Skeletal muscle tissue (tissue), 4 donors: ENCODE data around the gene CEP112. TPM values are rescaled to one million over a fixed set of nuclear protein-coding genes. Genes with fewer than 3 reads are reported as not detected.
"Not testable (repeated sequence)": the region's sequence is repeated elsewhere in the genome, so short reads cannot be mapped to it uniquely, and the experiment has no call there.

Experiments used
- H3K27ac ChIP-seq: one replicate; pipeline ENCODE4 v1.7.0; 2013; ENCODE audit warnings: mild to moderate bottlenecking, low read depth, low read length, inconsistent platforms
- H3K27me3 ChIP-seq, 3 donors: one replicate each; pipeline ENCODE4 v1.7.0; 2013; ENCODE audit warnings: low read length in 3 of 3; ENCODE audit not compliant: control insufficient read depth in 3 of 3, insufficient read depth in 3 of 3
- H3K36me3 ChIP-seq, 3 donors: one replicate each; pipeline ENCODE4 v1.7.0; 2013; ENCODE audit warnings: low read length in 3 of 3; ENCODE audit not compliant: control insufficient read depth in 3 of 3, insufficient read depth in 3 of 3
- H3K4me1 ChIP-seq, 3 donors: one replicate each; pipeline ENCODE4 v1.7.0; 2013; ENCODE audit warnings: low read length in 3 of 3, mild to moderate bottlenecking in 3 of 3; ENCODE audit not compliant: control insufficient read depth in 3 of 3, insufficient read depth in 3 of 3
- H3K4me3 ChIP-seq, 3 donors: one replicate each; pipeline ENCODE4 v1.7.0; 2013; ENCODE audit warnings: low read length in 3 of 3
- H3K9ac ChIP-seq, 3 donors: one replicate each; pipeline ENCODE4 v1.7.0; 2013; ENCODE audit warnings: low read length in 3 of 3, mild to moderate bottlenecking in 3 of 3, moderate library complexity in 2 of 3, low read depth in 1 of 3
- H3K9me3 ChIP-seq, 3 donors: one replicate each; pipeline ENCODE4 v1.7.0; 2013; ENCODE audit warnings: low read length in 3 of 3; ENCODE audit not compliant: control insufficient read depth in 3 of 3
- total RNA-seq: library from RNA; depleted of rRNA; stranded (reverse); fragments of >200 nt; gene quantifications from one replicate; pipeline ENCODE4 v1.2.3, GENCODE V29; 2014
- donor health status: Osteomylitis.

The CEP112 gene
- total RNA-seq, 1 donor from 2014 or later, result 16.2 TPM

- H3K4me3 ChIP-seq, result no peak overlapping the region
- no peak overlapping the region for H3K9ac ChIP-seq
- H3K27me3 ChIP-seq, result no peaks in the 10 kb centered on the region
- H3K27ac ChIP-seq, result no peak overlapping the region
- H3K36me3 ChIP-seq, result peaks cover 0 to 2% (median 0%) of the 10 kb centered on the region in 3 donors
- peaks cover 0 to 4% (median 0%) of the 10 kb centered on the region in 3 donors for H3K4me1 ChIP-seq
- H3K9me3 ChIP-seq, result no peaks in the 10 kb centered on the region
These were observed 503.6 kb downstream of the CEP112 start for GRCh38 chr17:65688307-65688706.

- no peak overlapping the region for H3K9ac ChIP-seq
- H3K9me3 ChIP-seq, result no peaks in the 10 kb centered on the region
- no peaks in the 10 kb centered on the region for H3K27me3 ChIP-seq
- peaks cover 0 to 4% (median 0%) of the 10 kb centered on the region in 3 donors for H3K4me1 ChIP-seq
- no peak overlapping the region for H3K4me3 ChIP-seq
- H3K36me3 ChIP-seq, result peaks cover 0 to 2% (median 0%) of the 10 kb centered on the region in 3 donors
- no peak overlapping the region for H3K27ac ChIP-seq
These were observed 506.8 kb downstream of the CEP112 start for GRCh38 chr17:65685110-65685509.

- H3K36me3 ChIP-seq, result peaks cover 0 to 2% (median 0%) of the 10 kb centered on the region in 3 donors
- H3K9me3 ChIP-seq, result no peaks in the 10 kb centered on the region
- no peak overlapping the region for H3K9ac ChIP-seq
These were observed 507.3 kb downstream of the CEP112 start for GRCh38 chr17:65684631-65685030.

GRCh38 chr17:65683428-65683827, 508.5 kb downstream of the CEP112 start:
- no peaks in the 10 kb centered on the region for H3K9me3 ChIP-seq
- peaks cover 0 to 2% (median 0%) of the 10 kb centered on the region in 3 donors for H3K36me3 ChIP-seq
- no peak overlapping the region for H3K4me3 ChIP-seq
- H3K9ac ChIP-seq, result no peak overlapping the region
- no peak overlapping the region for H3K27ac ChIP-seq
- no peaks in the 10 kb centered on the region for H3K27me3 ChIP-seq
- H3K4me1 ChIP-seq, result peaks cover 0 to 4% (median 4%) of the 10 kb centered on the region in 3 donors

More at GRCh38 chr17:65684631-65685030, 507.3 kb downstream of the CEP112 start:
- no peak overlapping the region for H3K4me3 ChIP-seq
- no peak overlapping the region for H3K27ac ChIP-seq
- peaks cover 0 to 4% (median 0%) of the 10 kb centered on the region in 3 donors for H3K4me1 ChIP-seq
- no peaks in the 10 kb centered on the region for H3K27me3 ChIP-seq

GRCh38 chr17:65681763-65682162, 510.2 kb downstream of the CEP112 start:
- not testable (repeated sequence) for H3K9me3 ChIP-seq, H3K36me3 ChIP-seq, H3K9ac ChIP-seq

GRCh38 chr17:65679165-65679845, 512.6 kb downstream of the CEP112 start:
- Histone ChIP-seq H3K4me3 (no peak overlapping the region), H3K27me3 (no peaks in the 10 kb centered on the region), H3K27ac (no peak overlapping the region), H3K9ac (no peak overlapping the region), H3K36me3 (no peaks in the 10 kb centered on the region), H3K4me1 (peaks cover 0 to 5% (median 0%) of the 10 kb centered on the region in 3 donors), H3K9me3 (no peaks in the 10 kb centered on the region)

More at GRCh38 chr17:65681763-65682162, 510.2 kb downstream of the CEP112 start:
- not testable (repeated sequence) for H3K27ac ChIP-seq, H3K4me3 ChIP-seq, H3K27me3 ChIP-seq, H3K4me1 ChIP-seq

- Histone ChIP-seq H3K27me3 (no peaks in the 10 kb centered on the region), H3K9ac (no peak overlapping the region), H3K4me1 (peaks cover 0 to 5% (median 0%) of the 10 kb centered on the region in 3 donors), H3K27ac (peak overlapping the region; percentile 34), H3K4me3 (no peak overlapping the region), H3K36me3 (no peaks in the 10 kb centered on the region), H3K9me3 (no peaks in the 10 kb centered on the region)
These were observed 513.4 kb downstream of the CEP112 start for GRCh38 chr17:65678546-65678945.

- H3K27ac ChIP-seq, result no peak overlapping the region
- H3K36me3 ChIP-seq, result no peaks in the 10 kb centered on the region
- peaks cover 0 to 5% (median 0%) of the 10 kb centered on the region in 3 donors for H3K4me1 ChIP-seq
- no peaks in the 10 kb centered on the region for H3K9me3 ChIP-seq
- no peak overlapping the region for H3K9ac ChIP-seq
- H3K4me3 ChIP-seq, result no peak overlapping the region
- H3K27me3 ChIP-seq, result no peaks in the 10 kb centered on the region
These were observed 514.0 kb downstream of the CEP112 start for GRCh38 chr17:65677932-65678331.

- Histone ChIP-seq H3K36me3 (no peaks in the 10 kb centered on the region), H3K9ac (no peak overlapping the region), H3K27ac (no peak overlapping the region), H3K4me1 (peaks cover 0 to 5% (median 0%) of the 10 kb centered on the region in 3 donors), H3K4me3 (no peak overlapping the region), H3K27me3 (no peaks in the 10 kb centered on the region), H3K9me3 (no peaks in the 10 kb centered on the region)
These were observed 517.5 kb downstream of the CEP112 start for GRCh38 chr17:65674246-65675045.
